Measurements from ENCODE around the gene COA3. TPM values are rescaled to one million over a fixed set of nuclear protein-coding genes. Genes with fewer than 3 reads are reported as not detected.

The COA3 gene
- total and polyA plus RNA-seq, 9 donors = 53.6 to 84.1 (median 59.5) TPM

GRCh38 chr17:42759982-42760651 is 38.4 kb downstream of the COA3 start:
- Histone ChIP-seq H3K27ac (ENCODE audit: low read length) (no peak overlapping the region), H3K4me3 (ENCODE audit: low read length) (peak overlapping the region; percentile 60), H3K27me3 (ENCODE audit: control insufficient read depth, insufficient read depth, low read length) (peaks cover 23% of the 10 kb centered on the region), H3K4me1 (ENCODE audit: control insufficient read depth, insufficient read depth, low read length) (peaks cover 29% of the 10 kb centered on the region), H3K36me3 (ENCODE audit: control insufficient read depth, insufficient read depth, low read length) (peaks cover 5% of the 10 kb centered on the region), H3K9me3 (replicated peaks; ENCODE audit: control insufficient read depth, low read depth, low read length) (no peaks in the 10 kb centered on the region)
- 16% methylated on average over 4 of the region's 11 CpGs for WGBS (ENCODE audit: insufficient coverage)
- peak; percentile 49 for DNase-seq

- no peak overlapping the region for H3K4me3 ChIP-seq (ENCODE audit: low read length)
- peaks cover 3% of the 10 kb centered on the region for H3K36me3 ChIP-seq (ENCODE audit: control insufficient read depth, insufficient read depth, low read length)
- H3K27me3 ChIP-seq (ENCODE audit: control insufficient read depth, insufficient read depth, low read length) = peaks cover 3% of the 10 kb centered on the region
- WGBS (ENCODE audit: insufficient coverage) = 46% methylated on average over 3 of the region's 3 CpGs
- peak; percentile 68 for DNase-seq
- no peaks in the 10 kb centered on the region for H3K9me3 ChIP-seq (replicated peaks; ENCODE audit: control insufficient read depth, low read depth, low read length)
- H3K27ac ChIP-seq (ENCODE audit: low read length) = no peak overlapping the region
- peaks cover 2% of the 10 kb centered on the region for H3K4me1 ChIP-seq (ENCODE audit: control insufficient read depth, insufficient read depth, low read length)
These were observed 43.7 kb downstream of the COA3 start for GRCh38 chr17:42754782-42755181.

- Histone ChIP-seq H3K4me1 (ENCODE audit: control insufficient read depth, insufficient read depth, low read length) (peaks cover 8% of the 10 kb centered on the region), H3K4me3 (ENCODE audit: low read length) (no peak overlapping the region), H3K27ac (ENCODE audit: low read length) (no peak overlapping the region), H3K27me3 (ENCODE audit: control insufficient read depth, insufficient read depth, low read length) (no peaks in the 10 kb centered on the region), H3K36me3 (ENCODE audit: control insufficient read depth, insufficient read depth, low read length) (peaks cover 3% of the 10 kb centered on the region), H3K9me3 (replicated peaks; ENCODE audit: control insufficient read depth, low read depth, low read length) (no peaks in the 10 kb centered on the region)
- 67% methylated on average over 3 of the region's 7 CpGs for WGBS (ENCODE audit: insufficient coverage)
- DNase-seq = no peak
These were observed 46.9 kb downstream of the COA3 start for GRCh38 chr17:42751628-42752027.

GRCh38 chr17:42750739-42751344 is 47.7 kb downstream of the COA3 start:
- no peak overlapping the region for H3K27ac ChIP-seq (ENCODE audit: low read length)
- WGBS (ENCODE audit: insufficient coverage) = 48% methylated on average over 2 of the region's 3 CpGs
- H3K4me3 ChIP-seq (ENCODE audit: low read length) = no peak overlapping the region
- DNase-seq = peak; percentile 65
- H3K27me3 ChIP-seq (ENCODE audit: control insufficient read depth, insufficient read depth, low read length) = peaks cover 5% of the 10 kb centered on the region
- peaks cover 8% of the 10 kb centered on the region for H3K4me1 ChIP-seq (ENCODE audit: control insufficient read depth, insufficient read depth, low read length)
- H3K36me3 ChIP-seq (ENCODE audit: control insufficient read depth, insufficient read depth, low read length) = no peaks in the 10 kb centered on the region
- H3K9me3 ChIP-seq (replicated peaks; ENCODE audit: control insufficient read depth, low read depth, low read length) = no peaks in the 10 kb centered on the region

- H3K27ac ChIP-seq (ENCODE audit: low read length) = peak overlapping the region; percentile 35
- WGBS (ENCODE audit: insufficient coverage) = 69% methylated on average over 6 of the region's 11 CpGs
- no peak overlapping the region for H3K4me3 ChIP-seq (ENCODE audit: low read length)
- no peak for DNase-seq
- H3K27me3 ChIP-seq (ENCODE audit: control insufficient read depth, insufficient read depth, low read length) = peaks cover 12% of the 10 kb centered on the region
- peaks cover 14% of the 10 kb centered on the region for H3K4me1 ChIP-seq (ENCODE audit: control insufficient read depth, insufficient read depth, low read length)
- H3K36me3 ChIP-seq (ENCODE audit: control insufficient read depth, insufficient read depth, low read length) = no peaks in the 10 kb centered on the region
- peaks cover 2% of the 10 kb centered on the region for H3K9me3 ChIP-seq (replicated peaks; ENCODE audit: control insufficient read depth, low read depth, low read length)
These were observed 49.4 kb downstream of the COA3 start for GRCh38 chr17:42748908-42749798.

- Histone ChIP-seq H3K4me3 (ENCODE audit: low read length) (no peak overlapping the region), H3K27ac (ENCODE audit: low read length) (peak overlapping the region; percentile 35), H3K27me3 (ENCODE audit: control insufficient read depth, insufficient read depth, low read length) (peaks cover 12% of the 10 kb centered on the region), H3K4me1 (ENCODE audit: control insufficient read depth, insufficient read depth, low read length) (peaks cover 21% of the 10 kb centered on the region), H3K9me3 (replicated peaks; ENCODE audit: control insufficient read depth, low read depth, low read length) (peaks cover 2% of the 10 kb centered on the region), H3K36me3 (ENCODE audit: control insufficient read depth, insufficient read depth, low read length) (no peaks in the 10 kb centered on the region)
- WGBS (ENCODE audit: insufficient coverage) = no CpG with 5 or more reads among the region's 7 CpGs
- peak; percentile 63 for DNase-seq
These were observed 50.1 kb downstream of the COA3 start for GRCh38 chr17:42748202-42748907.

Other genes with a start within 250 kb of the COA3 start
- gene HSD17B1, start 245.8 kb downstream of the COA3 start, total RNA-seq = 1.9 TPM
- 1 to 10 TPM; 2.2 to 3.2 (median 2.6) TPM for gene HSD17B1, start 245.8 kb downstream of the COA3 start, polyA plus RNA-seq (ENCODE audit: insufficient read depth in 1 of 8, insufficient read length in 8 of 8, low replicate concordance in 1 of 8)
- gene COASY, start 236.6 kb downstream of the COA3 start, total RNA-seq = 13.0 TPM
- gene COASY, start 236.6 kb downstream of the COA3 start, polyA plus RNA-seq (ENCODE audit: insufficient read depth in 1 of 8, insufficient read length in 8 of 8, low replicate concordance in 1 of 8) = 10 to 100 TPM; 25.5 to 33.5 (median 28.7) TPM
- gene MLX, start 231.6 kb downstream of the COA3 start, total RNA-seq = 16.6 TPM
- gene MLX, start 231.6 kb downstream of the COA3 start, polyA plus RNA-seq (ENCODE audit: insufficient read depth in 1 of 8, insufficient read length in 8 of 8, low replicate concordance in 1 of 8) = 10 to 100 TPM; 31.5 to 39.6 (median 35.5) TPM
- gene PSMC3IP, start 221.0 kb downstream of the COA3 start, total RNA-seq = 5.4 TPM
- gene PSMC3IP, start 221.0 kb downstream of the COA3 start, polyA plus RNA-seq (ENCODE audit: insufficient read depth in 1 of 8, insufficient read length in 8 of 8, low replicate concordance in 1 of 8) = 10 to 100 TPM; 10.5 to 13.5 (median 11.9) TPM
- 39.1 TPM for gene RETREG3, start 189.3 kb downstream of the COA3 start, total RNA-seq
- 10 to 100 TPM; 27.6 to 36.1 (median 30.7) TPM for gene RETREG3, start 189.3 kb downstream of the COA3 start, polyA plus RNA-seq (ENCODE audit: insufficient read depth in 1 of 8, insufficient read length in 8 of 8, low replicate concordance in 1 of 8)
- 22.2 TPM for gene TUBG1, start 189.0 kb downstream of the COA3 start, total RNA-seq
- 10 to 100 TPM; 30.7 to 43.5 (median 38.2) TPM for gene TUBG1, start 189.0 kb downstream of the COA3 start, polyA plus RNA-seq (ENCODE audit: insufficient read depth in 1 of 8, insufficient read length in 8 of 8, low replicate concordance in 1 of 8)
- gene TUBG2, start 139.4 kb downstream of the COA3 start, total RNA-seq = 8.7 TPM
- 10 to 100 TPM in 7 of 8 donors, 1 to 10 TPM in 1; 10.0 to 19.2 (median 14.1) TPM for gene TUBG2, start 139.4 kb downstream of the COA3 start, polyA plus RNA-seq (ENCODE audit: insufficient read depth in 1 of 8, insufficient read length in 8 of 8, low replicate concordance in 1 of 8)
- gene PLEKHH3, start 121.7 kb downstream of the COA3 start, total RNA-seq = 44.1 TPM
- gene PLEKHH3, start 121.7 kb downstream of the COA3 start, polyA plus RNA-seq (ENCODE audit: insufficient read depth in 1 of 8, insufficient read length in 8 of 8, low replicate concordance in 1 of 8) = 10 to 100 TPM; 27.2 to 57.5 (median 40.6) TPM
- gene CCR10, start 116.9 kb downstream of the COA3 start, total RNA-seq = 1.0 TPM
- 1 to 10 TPM; 1.2 to 2.9 (median 1.5) TPM for gene CCR10, start 116.9 kb downstream of the COA3 start, polyA plus RNA-seq (ENCODE audit: insufficient read depth in 1 of 8, insufficient read length in 8 of 8, low replicate concordance in 1 of 8)
- 8.1 TPM for gene CNTNAP1, start 116.2 kb downstream of the COA3 start, total RNA-seq
- gene CNTNAP1, start 116.2 kb downstream of the COA3 start, polyA plus RNA-seq (ENCODE audit: insufficient read depth in 1 of 8, insufficient read length in 8 of 8, low replicate concordance in 1 of 8) = 10 to 100 TPM in 6 of 8 donors, 1 to 10 TPM in 2; 9.0 to 15.7 (median 13.1) TPM
- gene EZH1, start 53.7 kb downstream of the COA3 start, total RNA-seq = 20.4 TPM
- 10 to 100 TPM; 15.6 to 21.8 (median 18.0) TPM for gene EZH1, start 53.7 kb downstream of the COA3 start, polyA plus RNA-seq (ENCODE audit: insufficient read depth in 1 of 8, insufficient read length in 8 of 8, low replicate concordance in 1 of 8)
- gene RAMP2, start 37.5 kb downstream of the COA3 start, total RNA-seq = 35.9 TPM
- gene RAMP2, start 37.5 kb downstream of the COA3 start, polyA plus RNA-seq (ENCODE audit: insufficient read depth in 1 of 8, insufficient read length in 8 of 8, low replicate concordance in 1 of 8) = 10 to 100 TPM; 56.8 to 87.2 (median 73.2) TPM
- gene VPS25, start 25.3 kb downstream of the COA3 start, total RNA-seq = 41.0 TPM
- gene VPS25, start 25.3 kb downstream of the COA3 start, polyA plus RNA-seq (ENCODE audit: insufficient read depth in 1 of 8, insufficient read length in 8 of 8, low replicate concordance in 1 of 8) = 10 to 100 TPM; 28.7 to 40.0 (median 32.6) TPM
- 0.09 TPM for gene WNK4, start 18.1 kb downstream of the COA3 start, total RNA-seq
- 1 to 10 TPM in 3 of 8 donors, under 1 TPM in 5; 0.20 to 1.2 (median 0.67) TPM for gene WNK4, start 18.1 kb downstream of the COA3 start, polyA plus RNA-seq (ENCODE audit: insufficient read depth in 1 of 8, insufficient read length in 8 of 8, low replicate concordance in 1 of 8)
- 0.04 TPM for gene CNTD1, start 157 bp upstream of the COA3 start, total RNA-seq
- gene CNTD1, start 157 bp upstream of the COA3 start, polyA plus RNA-seq (ENCODE audit: insufficient read depth in 1 of 8, insufficient read length in 8 of 8, low replicate concordance in 1 of 8) = 1 to 10 TPM in 3 of 8 donors, under 1 TPM in 5; 0.37 to 1.6 (median 0.81) TPM
- 37.7 TPM for gene BECN1, start 25.6 kb upstream of the COA3 start, total RNA-seq
- 10 to 100 TPM; 39.8 to 53.5 (median 45.1) TPM for gene BECN1, start 25.6 kb upstream of the COA3 start, polyA plus RNA-seq (ENCODE audit: insufficient read depth in 1 of 8, insufficient read length in 8 of 8, low replicate concordance in 1 of 8)
- gene PSME3, start 34.7 kb upstream of the COA3 start, total RNA-seq = 26.1 TPM
- gene PSME3, start 34.7 kb upstream of the COA3 start, polyA plus RNA-seq (ENCODE audit: insufficient read depth in 1 of 8, insufficient read length in 8 of 8, low replicate concordance in 1 of 8) = 10 to 100 TPM; 46.2 to 67.9 (median 55.3) TPM
- gene AOC2, start 45.9 kb upstream of the COA3 start, total RNA-seq = 0.66 TPM
- 1 to 10 TPM in 1 of 8 donors, under 1 TPM in 7; 0.41 to 1.2 (median 0.84) TPM for gene AOC2, start 45.9 kb upstream of the COA3 start, polyA plus RNA-seq (ENCODE audit: insufficient read depth in 1 of 8, insufficient read length in 8 of 8, low replicate concordance in 1 of 8)
- 6.9 TPM for gene AOC3, start 52.5 kb upstream of the COA3 start, total RNA-seq
- 10 to 100 TPM; 11.7 to 23.6 (median 18.2) TPM for gene AOC3, start 52.5 kb upstream of the COA3 start, polyA plus RNA-seq (ENCODE audit: insufficient read depth in 1 of 8, insufficient read length in 8 of 8, low replicate concordance in 1 of 8)
- gene G6PC1, start 102.1 kb upstream of the COA3 start, total RNA-seq = not detected
- under 1 TPM in 3 of 8 donors, not detected in 5; 0.08 to 0.43 (median 0.26) TPM for gene G6PC1, start 102.1 kb upstream of the COA3 start, polyA plus RNA-seq (ENCODE audit: insufficient read depth in 1 of 8, insufficient read length in 8 of 8, low replicate concordance in 1 of 8)
- 35.4 TPM for gene AARSD1, start 165.8 kb upstream of the COA3 start, total RNA-seq
- 10 to 100 TPM; 46.5 to 67.1 (median 56.1) TPM for gene AARSD1, start 165.8 kb upstream of the COA3 start, polyA plus RNA-seq (ENCODE audit: insufficient read depth in 1 of 8, insufficient read length in 8 of 8, low replicate concordance in 1 of 8)
- gene PTGES3L, start 181.4 kb upstream of the COA3 start, total RNA-seq = 37.3 TPM
- 10 to 100 TPM; 37.5 to 81.2 (median 63.0) TPM for gene PTGES3L, start 181.4 kb upstream of the COA3 start, polyA plus RNA-seq (ENCODE audit: insufficient read depth in 1 of 8, insufficient read length in 8 of 8, low replicate concordance in 1 of 8)
- 5.3 TPM for gene RUNDC1, start 181.9 kb upstream of the COA3 start, total RNA-seq
- 1 to 10 TPM; 7.3 to 8.3 (median 7.6) TPM for gene RUNDC1, start 181.9 kb upstream of the COA3 start, polyA plus RNA-seq (ENCODE audit: insufficient read depth in 1 of 8, insufficient read length in 8 of 8, low replicate concordance in 1 of 8)
- 3,028 TPM for gene RPL27, start 199.7 kb upstream of the COA3 start, total RNA-seq
- gene RPL27, start 199.7 kb upstream of the COA3 start, polyA plus RNA-seq (ENCODE audit: insufficient read depth in 1 of 8, insufficient read length in 8 of 8, low replicate concordance in 1 of 8) = 1,000 to 10,000 TPM; 2,184 to 2,871 (median 2,448) TPM
- gene IFI35, start 208.1 kb upstream of the COA3 start, total RNA-seq = 7.6 TPM
- gene IFI35, start 208.1 kb upstream of the COA3 start, polyA plus RNA-seq (ENCODE audit: insufficient read depth in 1 of 8, insufficient read length in 8 of 8, low replicate concordance in 1 of 8) = 10 to 100 TPM in 1 of 8 donors, 1 to 10 TPM in 7; 4.5 to 11.1 (median 6.5) TPM
- 50.4 TPM for gene VAT1, start 223.7 kb upstream of the COA3 start, total RNA-seq
- gene VAT1, start 223.7 kb upstream of the COA3 start, polyA plus RNA-seq (ENCODE audit: insufficient read depth in 1 of 8, insufficient read length in 8 of 8, low replicate concordance in 1 of 8) = 10 to 100 TPM; 59.3 to 95.3 (median 77.3) TPM
- gene RND2, start 226.5 kb upstream of the COA3 start, total RNA-seq = 0.35 TPM
- 1 to 10 TPM in 3 of 8 donors, under 1 TPM in 5; 0.48 to 1.2 (median 0.83) TPM for gene RND2, start 226.5 kb upstream of the COA3 start, polyA plus RNA-seq (ENCODE audit: insufficient read depth in 1 of 8, insufficient read length in 8 of 8, low replicate concordance in 1 of 8)

Data from muscle of leg (tissue), 11 donors.